Stimulated activated CD8-positive, alpha-beta memory T cell treated with anti-CD3 and anti-CD28 coated beads, Interleukin-4, amount 100 ng/mL, for 24 hours (primary cell): ENCODE measurements around the gene ZBTB7C.

ENCODE experiments used
- DNase-seq: peaks from one replicate; pipeline ENCODE4 v3.0.0-alpha.2; 2020; ENCODE audit warnings: low read depth

Gene ZBTB7C

GRCh38 chr18:48324651-48325050 is 84.5 kb downstream of the ZBTB7C start:
- no peak for DNase-seq

GRCh38 chr18:48323151-48323550 is 86.0 kb downstream of the ZBTB7C start:
- DNase-seq, result no peak

- DNase-seq, result no peak
Observed at GRCh38 chr18:48321536-48321935, 87.6 kb downstream of the ZBTB7C start.

- DNase-seq, result no peak
Observed at GRCh38 chr18:48321121-48321520, 88.1 kb downstream of the ZBTB7C start.

GRCh38 chr18:48320639-48320945 is 88.6 kb downstream of the ZBTB7C start:
- DNase-seq, result no peak

GRCh38 chr18:48319801-48320638 is 89.2 kb downstream of the ZBTB7C start:
- no peak for DNase-seq

- no peak for DNase-seq
Observed at GRCh38 chr18:48318436-48318835, 90.7 kb downstream of the ZBTB7C start.

GRCh38 chr18:48317781-48318381 is 91.3 kb downstream of the ZBTB7C start:
- DNase-seq, result no peak

GRCh38 chr18:48316177-48316576 is 93.0 kb downstream of the ZBTB7C start:
- no peak for DNase-seq

GRCh38 chr18:48314690-48315089 is 94.5 kb downstream of the ZBTB7C start:
- DNase-seq, result no peak

GRCh38 chr18:48313792-48314191 is 95.4 kb downstream of the ZBTB7C start:
- no peak for DNase-seq

- no peak for DNase-seq
Observed at GRCh38 chr18:48312066-48312465, 97.1 kb downstream of the ZBTB7C start.

GRCh38 chr18:48310999-48311398 is 98.2 kb downstream of the ZBTB7C start:
- DNase-seq, result no peak

- no peak for DNase-seq
Observed at GRCh38 chr18:48310353-48310752, 98.8 kb downstream of the ZBTB7C start.

- DNase-seq, result no peak
Observed at GRCh38 chr18:48308755-48309575, 100.2 kb downstream of the ZBTB7C start.

- no peak for DNase-seq
Observed at GRCh38 chr18:48308027-48308635, 101.1 kb downstream of the ZBTB7C start.

- DNase-seq, result no peak
Observed at GRCh38 chr18:48306838-48307237, 102.3 kb downstream of the ZBTB7C start.

GRCh38 chr18:48304906-48305693 is 104.1 kb downstream of the ZBTB7C start:
- DNase-seq, result no peak

- no peak for DNase-seq
Observed at GRCh38 chr18:48303883-48304282, 105.3 kb downstream of the ZBTB7C start.

- no peak for DNase-seq
Observed at GRCh38 chr18:48302736-48303135, 106.4 kb downstream of the ZBTB7C start.

- DNase-seq, result no peak
Observed at GRCh38 chr18:48300463-48300961, 108.7 kb downstream of the ZBTB7C start.

GRCh38 chr18:48297139-48297538 is 112.0 kb downstream of the ZBTB7C start:
- no peak for DNase-seq
